Hematopoietic multipotent progenitor cell treated with erythropoietin and hydrocortisone succinate and interleukin-3 and kit ligand, for 8 days (in vitro differentiated cells): ENCODE results near the gene ABCB10.
"Not testable (repeated sequence)": the region's sequence is repeated elsewhere in the genome, so short reads cannot be mapped to it uniquely, and the experiment has no call there.

ENCODE experiments used
- DNase-seq: peaks from one replicate; pipeline ENCODE4 v3.0.0-alpha.2; 2015

Gene ABCB10

GRCh38 chr1:229531326-229531725, 27.2 kb downstream of the ABCB10 start:
- no peak for DNase-seq

GRCh38 chr1:229529639-229530038, 28.9 kb downstream of the ABCB10 start:
- no peak for DNase-seq

- DNase-seq = no peak
These were observed 31.8 kb downstream of the ABCB10 start for GRCh38 chr1:229526695-229527094.

- DNase-seq = no peak
These were observed 35.5 kb downstream of the ABCB10 start for GRCh38 chr1:229523052-229523451.

- peak; percentile 83 for DNase-seq
These were observed 43.8 kb downstream of the ABCB10 start for GRCh38 chr1:229514578-229515275.

- DNase-seq = not testable (repeated sequence)
These were observed 46.9 kb downstream of the ABCB10 start for GRCh38 chr1:229511625-229512024.

GRCh38 chr1:229511201-229511600, 47.3 kb downstream of the ABCB10 start:
- DNase-seq = not testable (repeated sequence)

GRCh38 chr1:229509576-229509975, 48.9 kb downstream of the ABCB10 start:
- no peak for DNase-seq

- no peak for DNase-seq
These were observed 49.6 kb downstream of the ABCB10 start for GRCh38 chr1:229508823-229509337.

GRCh38 chr1:229507951-229508822, 50.3 kb downstream of the ABCB10 start, which contains the start of gene NUP133:
Gene NUP133, minus strand, starts transcription at chr1:229508341. Its CDS starts 92 bp downstream, at chr1:229508249.
- peak; percentile 98 for DNase-seq

- peak; percentile 16 for DNase-seq
These were observed 51.0 kb downstream of the ABCB10 start for GRCh38 chr1:229507502-229507901.

- no peak for DNase-seq
These were observed 51.9 kb downstream of the ABCB10 start for GRCh38 chr1:229506633-229507032.

GRCh38 chr1:229495782-229496181, 62.7 kb downstream of the ABCB10 start:
- DNase-seq = no peak

GRCh38 chr1:229487181-229487580, 71.3 kb downstream of the ABCB10 start:
- DNase-seq = no peak

GRCh38 chr1:229485318-229485717, 73.2 kb downstream of the ABCB10 start:
- DNase-seq = no peak

- no peak for DNase-seq
These were observed 76.0 kb downstream of the ABCB10 start for GRCh38 chr1:229482511-229482910.

GRCh38 chr1:229480495-229480894, 78.0 kb downstream of the ABCB10 start:
- no peak for DNase-seq

- DNase-seq = no peak
These were observed 78.7 kb downstream of the ABCB10 start for GRCh38 chr1:229479660-229480399.

- no peak for DNase-seq
These were observed 79.7 kb downstream of the ABCB10 start for GRCh38 chr1:229478852-229479251.

GRCh38 chr1:229475859-229476258, 82.6 kb downstream of the ABCB10 start:
- DNase-seq = not testable (repeated sequence)

GRCh38 chr1:229474509-229474908, 84.0 kb downstream of the ABCB10 start:
- no peak for DNase-seq

- DNase-seq = no peak
These were observed 87.3 kb downstream of the ABCB10 start for GRCh38 chr1:229471175-229471574.
